ENCODE measurements around the gene KLF18. TPM values are rescaled to one million over a fixed set of nuclear protein-coding genes. Genes with fewer than 3 reads are reported as not detected.

KLF18 gene
- total and polyA plus RNA-seq, 4 donors = not detected

DNA sequence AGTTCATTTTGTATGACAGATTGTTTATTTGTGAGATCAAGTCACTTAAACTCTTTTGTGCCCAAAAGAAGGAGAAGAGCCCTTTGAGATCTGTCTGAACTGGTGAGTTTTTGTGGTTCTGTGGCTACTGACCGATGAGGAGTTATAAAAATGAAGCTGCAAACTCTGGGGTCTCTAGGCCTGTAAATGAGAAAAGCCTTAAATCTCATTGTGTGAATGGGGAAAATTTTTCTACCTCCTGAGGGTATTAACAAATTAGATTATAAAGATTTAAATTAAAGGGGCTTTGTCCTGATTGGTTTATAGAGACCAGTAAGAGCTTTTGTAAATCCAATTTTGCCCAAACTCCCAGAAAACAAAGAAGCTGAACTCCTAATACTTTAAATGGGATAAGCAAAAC is 32.5 kb downstream of the KLF18 start:
- Histone ChIP-seq H3K27me3 (ENCODE audit: control insufficient read depth in 3 of 3, insufficient read depth in 3 of 3, low read length in 2 of 3) (peaks cover 0 to 5% (median 0%) of the 10 kb centered on the region in 3 donors), H3K36me3 (ENCODE audit: control insufficient read depth in 4 of 4, insufficient read depth in 4 of 4, low read length in 4 of 4) (no peaks in the 10 kb centered on the region), H3K9ac (ENCODE audit: insufficient read depth in 1 of 2, low read length in 2 of 2) (no peak overlapping the region), H3K27ac (ENCODE audit: low read depth in 1 of 2, low read length in 1 of 2) (no peak overlapping the region), H3K4me3 (no peak overlapping the region), H3K9me3 (ENCODE audit: control insufficient read depth in 4 of 4, insufficient read depth in 3 of 4, low read length in 3 of 4) (peaks cover 0 to 4% (median 0%) of the 10 kb centered on the region in 4 donors), H3K4me1 (ENCODE audit: control insufficient read depth in 5 of 5, insufficient read depth in 5 of 5, low read length in 5 of 5) (no peaks in the 10 kb centered on the region)
- WGBS, 2 donors = 86 to 97% methylated on average over 1 of the region's 1 CpG
- no peak for DNase-seq
- ATAC-seq (ENCODE audit: insufficient read depth, low FRiP score) = no peak
- TF ChIP-seq, protein P1, sequence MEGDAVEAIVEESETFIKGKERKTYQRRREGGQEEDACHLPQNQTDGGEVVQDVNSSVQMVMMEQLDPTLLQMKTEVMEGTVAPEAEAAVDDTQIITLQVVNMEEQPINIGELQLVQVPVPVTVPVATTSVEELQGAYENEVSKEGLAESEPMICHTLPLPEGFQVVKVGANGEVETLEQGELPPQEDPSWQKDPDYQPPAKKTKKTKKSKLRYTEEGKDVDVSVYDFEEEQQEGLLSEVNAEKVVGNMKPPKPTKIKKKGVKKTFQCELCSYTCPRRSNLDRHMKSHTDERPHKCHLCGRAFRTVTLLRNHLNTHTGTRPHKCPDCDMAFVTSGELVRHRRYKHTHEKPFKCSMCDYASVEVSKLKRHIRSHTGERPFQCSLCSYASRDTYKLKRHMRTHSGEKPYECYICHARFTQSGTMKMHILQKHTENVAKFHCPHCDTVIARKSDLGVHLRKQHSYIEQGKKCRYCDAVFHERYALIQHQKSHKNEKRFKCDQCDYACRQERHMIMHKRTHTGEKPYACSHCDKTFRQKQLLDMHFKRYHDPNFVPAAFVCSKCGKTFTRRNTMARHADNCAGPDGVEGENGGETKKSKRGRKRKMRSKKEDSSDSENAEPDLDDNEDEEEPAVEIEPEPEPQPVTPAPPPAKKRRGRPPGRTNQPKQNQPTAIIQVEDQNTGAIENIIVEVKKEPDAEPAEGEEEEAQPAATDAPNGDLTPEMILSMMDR (IDR thresholded peaks at IDR 0.05; ENCODE audit: control extremely low read depth, extremely low read depth) = no peak

DNA sequence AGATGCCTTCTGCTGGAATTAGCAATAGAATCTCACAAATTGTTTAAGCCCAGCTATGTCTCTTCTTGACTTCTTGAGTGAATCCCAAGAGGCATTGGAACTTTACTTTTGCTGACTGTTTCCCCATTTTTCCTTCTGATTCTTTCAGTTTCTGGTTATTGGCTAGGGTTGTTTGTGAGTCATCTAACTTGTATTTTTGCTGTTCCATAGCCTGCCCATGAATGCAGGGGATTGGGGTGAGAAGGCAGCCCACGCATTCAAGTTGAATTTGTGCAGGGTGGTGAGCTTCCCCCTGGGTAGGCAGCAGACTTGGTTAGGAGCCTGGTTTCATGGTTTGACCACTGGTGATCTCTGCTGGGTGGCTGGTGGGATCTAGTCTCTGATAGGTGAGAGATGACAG is 33.2 kb downstream of the KLF18 start:
- Histone ChIP-seq H3K9me3 (ENCODE audit: control insufficient read depth in 4 of 4, insufficient read depth in 3 of 4, low read length in 3 of 4) (peaks cover 0 to 3% (median 0%) of the 10 kb centered on the region in 4 donors), H3K4me3 (no peak overlapping the region), H3K36me3 (ENCODE audit: control insufficient read depth in 4 of 4, insufficient read depth in 4 of 4, low read length in 4 of 4) (no peaks in the 10 kb centered on the region), H3K9ac (ENCODE audit: insufficient read depth in 1 of 2, low read length in 2 of 2) (no peak overlapping the region), H3K27ac (ENCODE audit: low read depth in 1 of 2, low read length in 1 of 2) (no peak overlapping the region), H3K4me1 (ENCODE audit: control insufficient read depth in 5 of 5, insufficient read depth in 5 of 5, low read length in 5 of 5) (no peaks in the 10 kb centered on the region), H3K27me3 (ENCODE audit: control insufficient read depth in 3 of 3, insufficient read depth in 3 of 3, low read length in 2 of 3) (peaks cover 0 to 5% (median 0%) of the 10 kb centered on the region in 3 donors)
- ATAC-seq (ENCODE audit: insufficient read depth, low FRiP score) (no peak), DNase-seq (no peak)
- TF ChIP-seq, protein P1 (IDR thresholded peaks at IDR 0.05; ENCODE audit: control extremely low read depth, extremely low read depth) = no peak
- 93 to 95% methylated on average over 1 of the region's 1 CpG for WGBS, 2 donors

DNA sequence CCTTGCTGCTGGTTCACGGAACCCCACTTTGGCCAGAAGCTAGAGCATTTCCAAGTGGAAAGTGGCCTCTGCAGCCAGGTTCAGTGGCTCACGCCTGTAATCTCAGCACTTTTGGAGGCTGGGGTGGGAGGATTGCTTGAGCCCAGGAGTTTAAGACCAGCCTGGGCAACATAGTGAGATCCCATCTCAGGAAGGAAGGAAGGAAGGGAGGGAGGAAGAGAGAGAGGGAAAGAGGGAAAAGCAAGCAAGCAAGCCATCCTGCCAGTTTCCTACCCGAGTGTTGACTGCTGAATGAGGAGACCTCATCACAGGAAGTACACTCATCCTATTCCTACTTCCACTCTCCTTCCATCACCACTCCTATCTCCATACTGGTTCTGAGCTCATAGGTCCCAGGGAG is 35.6 kb downstream of the KLF18 start:
- Histone ChIP-seq H3K27me3 (ENCODE audit: control insufficient read depth in 3 of 3, insufficient read depth in 3 of 3, low read length in 2 of 3) (peaks cover 0 to 5% (median 0%) of the 10 kb centered on the region in 3 donors), H3K4me1 (ENCODE audit: control insufficient read depth in 5 of 5, insufficient read depth in 5 of 5, low read length in 5 of 5) (no peaks in the 10 kb centered on the region), H3K9ac (ENCODE audit: insufficient read depth in 1 of 2, low read length in 2 of 2) (no peak overlapping the region), H3K4me3 (no peak overlapping the region), H3K9me3 (ENCODE audit: control insufficient read depth in 4 of 4, insufficient read depth in 3 of 4, low read length in 3 of 4) (peaks cover 0 to 3% (median 0%) of the 10 kb centered on the region in 4 donors), H3K27ac (ENCODE audit: low read depth in 1 of 2, low read length in 1 of 2) (no peak overlapping the region), H3K36me3 (ENCODE audit: control insufficient read depth in 4 of 4, insufficient read depth in 4 of 4, low read length in 4 of 4) (no peaks in the 10 kb centered on the region)
- TF ChIP-seq, protein P1 (IDR thresholded peaks at IDR 0.05; ENCODE audit: control extremely low read depth, extremely low read depth) = no peak
- 76 to 89% methylated on average over 3 of the region's 3 CpGs for WGBS, 2 donors
- DNase-seq (no peak), ATAC-seq (ENCODE audit: insufficient read depth, low FRiP score) (no peak)
